ENCODE results near the gene MAPK11.

MAPK11 gene

GRCh38 chr22:50264946-50265669 lies 5.1 kb downstream of the MAPK11 start:
- Histone ChIP-seq H4K20me1 (ENCODE audit: insufficient read depth, low read length) (peaks cover 17% of the 10 kb centered on the region), H3K36me3 (ENCODE audit: insufficient read depth, low read length) (no peaks in the 10 kb centered on the region), H3K79me2 (ENCODE audit: insufficient read depth, low read length) (no peaks in the 10 kb centered on the region), H3K27ac (ENCODE audit: low read length) (no peak overlapping the region), H3K4me3 (ENCODE audit: low read depth in 1 of 2, low read length in 2 of 2) (no peak overlapping the region), H3K9ac (ENCODE audit: low read depth, low read length) (no peak overlapping the region), H2AFZ (ENCODE audit: low read depth, low read length) (no peak overlapping the region), H3K9me3 (ENCODE audit: insufficient read depth, low read length, severe bottlenecking) (no peaks in the 10 kb centered on the region), H3K4me2 (ENCODE audit: insufficient read depth, low read length) (no peak overlapping the region), H3K4me1 (ENCODE audit: insufficient read depth, low read length) (peaks cover 10% of the 10 kb centered on the region), H3K27me3 (ENCODE audit: insufficient read depth, low read length, poor library complexity) (no peaks in the 10 kb centered on the region)
- ATAC-seq (ENCODE audit: insufficient read depth, low read depth) (no peak), DNase-seq (no peak)
- TF ChIP-seq, protein P1, sequence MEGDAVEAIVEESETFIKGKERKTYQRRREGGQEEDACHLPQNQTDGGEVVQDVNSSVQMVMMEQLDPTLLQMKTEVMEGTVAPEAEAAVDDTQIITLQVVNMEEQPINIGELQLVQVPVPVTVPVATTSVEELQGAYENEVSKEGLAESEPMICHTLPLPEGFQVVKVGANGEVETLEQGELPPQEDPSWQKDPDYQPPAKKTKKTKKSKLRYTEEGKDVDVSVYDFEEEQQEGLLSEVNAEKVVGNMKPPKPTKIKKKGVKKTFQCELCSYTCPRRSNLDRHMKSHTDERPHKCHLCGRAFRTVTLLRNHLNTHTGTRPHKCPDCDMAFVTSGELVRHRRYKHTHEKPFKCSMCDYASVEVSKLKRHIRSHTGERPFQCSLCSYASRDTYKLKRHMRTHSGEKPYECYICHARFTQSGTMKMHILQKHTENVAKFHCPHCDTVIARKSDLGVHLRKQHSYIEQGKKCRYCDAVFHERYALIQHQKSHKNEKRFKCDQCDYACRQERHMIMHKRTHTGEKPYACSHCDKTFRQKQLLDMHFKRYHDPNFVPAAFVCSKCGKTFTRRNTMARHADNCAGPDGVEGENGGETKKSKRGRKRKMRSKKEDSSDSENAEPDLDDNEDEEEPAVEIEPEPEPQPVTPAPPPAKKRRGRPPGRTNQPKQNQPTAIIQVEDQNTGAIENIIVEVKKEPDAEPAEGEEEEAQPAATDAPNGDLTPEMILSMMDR (IDR thresholded peaks at IDR 0.05; ENCODE audit: borderline replicate concordance, extremely low read depth, low read length, poor library complexity, severe bottlenecking): no peak
- TF ChIP-seq EZH2 (IDR thresholded peaks at IDR 0.05; ENCODE audit: borderline replicate concordance, low read depth, low read length, severe bottlenecking): no peak

DNA sequence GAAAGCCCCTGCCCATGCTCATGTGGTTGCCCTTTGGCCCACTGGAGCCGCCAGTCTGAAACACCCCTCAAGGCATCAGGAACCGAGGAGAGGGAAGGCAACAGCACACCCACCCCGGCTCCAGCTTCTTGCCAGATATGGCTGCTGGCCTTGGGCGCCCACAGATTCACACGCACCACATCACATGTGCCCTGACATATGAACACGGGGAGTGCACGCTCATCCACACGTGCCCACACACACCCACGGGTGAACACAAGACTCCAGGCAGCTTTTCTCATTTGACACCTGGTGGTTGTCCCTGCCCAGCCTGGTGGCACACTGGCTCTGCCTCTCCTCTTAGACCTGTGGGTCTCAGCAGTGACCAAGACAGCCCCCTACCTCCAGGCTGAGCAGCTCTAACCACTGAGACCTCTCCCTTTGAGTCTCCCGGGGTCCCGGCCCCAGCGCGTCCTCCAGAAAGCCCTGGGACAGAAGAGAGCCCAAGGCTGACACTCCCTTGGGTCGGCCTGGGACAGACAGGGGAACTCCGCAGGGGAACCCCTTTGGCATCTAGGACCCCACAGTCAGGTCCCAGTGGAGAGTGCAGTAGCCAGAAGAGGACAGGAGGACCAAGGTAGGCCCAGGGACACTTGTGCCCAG lies 6.0 kb downstream of the MAPK11 start:
- Histone ChIP-seq H3K4me2 (ENCODE audit: insufficient read depth, low read length) (no peak overlapping the region), H3K9ac (ENCODE audit: low read depth, low read length) (no peak overlapping the region), H2AFZ (ENCODE audit: low read depth, low read length) (no peak overlapping the region), H3K9me3 (ENCODE audit: insufficient read depth, low read length, severe bottlenecking) (no peaks in the 10 kb centered on the region), H4K20me1 (ENCODE audit: insufficient read depth, low read length) (peaks cover 17% of the 10 kb centered on the region), H3K79me2 (ENCODE audit: insufficient read depth, low read length) (no peaks in the 10 kb centered on the region), H3K4me3 (ENCODE audit: low read depth in 1 of 2, low read length in 2 of 2) (no peak overlapping the region), H3K36me3 (ENCODE audit: insufficient read depth, low read length) (no peaks in the 10 kb centered on the region), H3K27me3 (ENCODE audit: insufficient read depth, low read length, poor library complexity) (no peaks in the 10 kb centered on the region), H3K27ac (ENCODE audit: low read length) (no peak overlapping the region), H3K4me1 (ENCODE audit: insufficient read depth, low read length) (peaks cover 4% of the 10 kb centered on the region)
- TF ChIP-seq, protein P1 (IDR thresholded peaks at IDR 0.05; ENCODE audit: borderline replicate concordance, extremely low read depth, low read length, poor library complexity, severe bottlenecking): no peak
- TF ChIP-seq EZH2 (IDR thresholded peaks at IDR 0.05; ENCODE audit: borderline replicate concordance, low read depth, low read length, severe bottlenecking): no peak
- DNase-seq (no peak), ATAC-seq (ENCODE audit: insufficient read depth, low read depth) (no peak)

GRCh38 chr22:50262973-50263617 lies 7.1 kb downstream of the MAPK11 start:
- DNase-seq (no peak), ATAC-seq (ENCODE audit: insufficient read depth, low read depth) (no peak)
- no peaks in the 10 kb centered on the region for H3K4me1 ChIP-seq (ENCODE audit: insufficient read depth, low read length)
- H3K4me3 ChIP-seq (ENCODE audit: low read depth in 1 of 2, low read length in 2 of 2): no peak overlapping the region
- no peak overlapping the region for H3K27ac ChIP-seq (ENCODE audit: low read length)
- H3K79me2 ChIP-seq (ENCODE audit: insufficient read depth, low read length): no peaks in the 10 kb centered on the region
- H3K36me3 ChIP-seq (ENCODE audit: insufficient read depth, low read length): no peaks in the 10 kb centered on the region
- no peak overlapping the region for H3K9ac ChIP-seq (ENCODE audit: low read depth, low read length)
- no peaks in the 10 kb centered on the region for H3K9me3 ChIP-seq (ENCODE audit: insufficient read depth, low read length, severe bottlenecking)
- H4K20me1 ChIP-seq (ENCODE audit: insufficient read depth, low read length): peaks cover 17% of the 10 kb centered on the region
- no peak overlapping the region for H2AFZ ChIP-seq (ENCODE audit: low read depth, low read length)
- H3K27me3 ChIP-seq (ENCODE audit: insufficient read depth, low read length, poor library complexity): no peaks in the 10 kb centered on the region
- no peak for TF ChIP-seq EZH2 (IDR thresholded peaks at IDR 0.05; ENCODE audit: borderline replicate concordance, low read depth, low read length, severe bottlenecking)
- TF ChIP-seq, protein P1 (IDR thresholded peaks at IDR 0.05; ENCODE audit: borderline replicate concordance, extremely low read depth, low read length, poor library complexity, severe bottlenecking): no peak
- H3K4me2 ChIP-seq (ENCODE audit: insufficient read depth, low read length): no peak overlapping the region

Data from DND-41 (cell line).